Lower leg skin (tissue), 4 donors: ENCODE results near the gene NSD1. TPM values are rescaled to one million over a fixed set of nuclear protein-coding genes. Genes with fewer than 3 reads are reported as not detected.

Experiments used
- DNase-seq, 2 donors: peaks; one replicate each; pipeline ENCODE4 v3.0.0-alpha.2; 2019; ENCODE audit warnings: low spot score in 2 of 2
- H3K4me3 ChIP-seq: fragments of 200-600 bp; sonication (generic); 2 replicates; pipeline ENCODE4 v1.5.1; 2017; ENCODE audit warnings: mild to moderate bottlenecking, low read depth; ENCODE audit not compliant: poor library complexity, severe bottlenecking
- POLR2A ChIP-seq, 2 donors: fragments of 450-650 bp; IDR thresholded peaks; one replicate each; pipeline ENCODE4 v1.6.1; 2016 to 2017; ENCODE audit warnings: antibody characterized with exemption in 2 of 2, mild to moderate bottlenecking in 1 of 2, moderate library complexity in 1 of 2
- WGBS, 2 donors: methylation state at CpG; one replicate each; pipeline ENCODE4 v1.1.5; 2018; 5-methylcytosine and 5-hydroxymethylcytosine counted together
- intact Hi-C: fragments of 100-400 bp; cut with DNase I; formaldehyde crosslinking; loops from one replicate; pipeline ENCODE4 v1.15.0; 2023; ENCODE audit warnings: low total_unique reads
- total RNA-seq, 4 donors: library from RNA; depleted of rRNA; stranded (reverse); fragments of >200 nt; gene quantifications; one replicate each; pipeline ENCODE4 v1.1.0, GENCODE V29; 2016
- TF ChIP-seq, protein P1 (sequence below), 3 donors: fragments of 450-650 bp; IDR thresholded peaks; one replicate each; pipeline ENCODE4 v1.5.1; 2016; ENCODE audit warnings: antibody characterized with exemption in 3 of 3, mild to moderate bottlenecking in 3 of 3, moderate library complexity in 2 of 3

The NSD1 gene
- total RNA-seq, 4 donors from 2014 or later: 25.1 to 36.8 (median 34.2) TPM

- intact Hi-C loops: no loop called here
- 23 to 44% methylated on average over 14 to 23 of the region's 23 CpGs for WGBS, 2 donors
- H3K4me3 ChIP-seq: no peak overlapping the region
- TF ChIP-seq POLR2A (IDR thresholded peaks at IDR 0.05): no peak
- TF ChIP-seq, protein P1, sequence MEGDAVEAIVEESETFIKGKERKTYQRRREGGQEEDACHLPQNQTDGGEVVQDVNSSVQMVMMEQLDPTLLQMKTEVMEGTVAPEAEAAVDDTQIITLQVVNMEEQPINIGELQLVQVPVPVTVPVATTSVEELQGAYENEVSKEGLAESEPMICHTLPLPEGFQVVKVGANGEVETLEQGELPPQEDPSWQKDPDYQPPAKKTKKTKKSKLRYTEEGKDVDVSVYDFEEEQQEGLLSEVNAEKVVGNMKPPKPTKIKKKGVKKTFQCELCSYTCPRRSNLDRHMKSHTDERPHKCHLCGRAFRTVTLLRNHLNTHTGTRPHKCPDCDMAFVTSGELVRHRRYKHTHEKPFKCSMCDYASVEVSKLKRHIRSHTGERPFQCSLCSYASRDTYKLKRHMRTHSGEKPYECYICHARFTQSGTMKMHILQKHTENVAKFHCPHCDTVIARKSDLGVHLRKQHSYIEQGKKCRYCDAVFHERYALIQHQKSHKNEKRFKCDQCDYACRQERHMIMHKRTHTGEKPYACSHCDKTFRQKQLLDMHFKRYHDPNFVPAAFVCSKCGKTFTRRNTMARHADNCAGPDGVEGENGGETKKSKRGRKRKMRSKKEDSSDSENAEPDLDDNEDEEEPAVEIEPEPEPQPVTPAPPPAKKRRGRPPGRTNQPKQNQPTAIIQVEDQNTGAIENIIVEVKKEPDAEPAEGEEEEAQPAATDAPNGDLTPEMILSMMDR (IDR thresholded peaks at IDR 0.05): no peak
- DNase-seq: no peak
These were observed 46.1 kb upstream of the NSD1 start for GRCh38 chr5:177087398-177088005.

DNA sequence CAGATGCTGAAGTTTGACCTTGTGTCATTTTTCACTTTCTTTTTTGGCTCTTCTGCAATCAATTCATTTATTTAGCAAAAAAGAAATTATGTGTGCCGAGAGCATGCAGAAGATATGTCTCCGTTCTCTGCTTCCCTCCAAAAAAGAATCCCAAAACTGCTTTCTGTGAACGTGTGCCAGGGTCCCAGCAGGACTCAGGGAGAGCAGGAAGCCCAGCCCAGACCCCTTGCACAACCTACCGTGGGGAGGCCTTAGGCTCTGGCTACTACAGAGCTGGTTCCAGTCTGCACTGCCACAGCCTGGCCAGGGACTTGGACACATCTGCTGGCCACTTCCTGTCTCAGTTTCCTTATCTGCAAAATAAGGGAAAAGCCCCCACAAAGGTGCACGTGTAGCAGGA, 44.4 kb upstream of the NSD1 start:
- TF ChIP-seq, protein P1 (IDR thresholded peaks at IDR 0.05): no peak
- no peak for TF ChIP-seq POLR2A (IDR thresholded peaks at IDR 0.05)
- intact Hi-C loops: no loop called here
- no peak for DNase-seq
- WGBS, 2 donors: 54 to 61% methylated on average over 5 of the region's 5 CpGs
- H3K4me3 ChIP-seq: no peak overlapping the region

DNA sequence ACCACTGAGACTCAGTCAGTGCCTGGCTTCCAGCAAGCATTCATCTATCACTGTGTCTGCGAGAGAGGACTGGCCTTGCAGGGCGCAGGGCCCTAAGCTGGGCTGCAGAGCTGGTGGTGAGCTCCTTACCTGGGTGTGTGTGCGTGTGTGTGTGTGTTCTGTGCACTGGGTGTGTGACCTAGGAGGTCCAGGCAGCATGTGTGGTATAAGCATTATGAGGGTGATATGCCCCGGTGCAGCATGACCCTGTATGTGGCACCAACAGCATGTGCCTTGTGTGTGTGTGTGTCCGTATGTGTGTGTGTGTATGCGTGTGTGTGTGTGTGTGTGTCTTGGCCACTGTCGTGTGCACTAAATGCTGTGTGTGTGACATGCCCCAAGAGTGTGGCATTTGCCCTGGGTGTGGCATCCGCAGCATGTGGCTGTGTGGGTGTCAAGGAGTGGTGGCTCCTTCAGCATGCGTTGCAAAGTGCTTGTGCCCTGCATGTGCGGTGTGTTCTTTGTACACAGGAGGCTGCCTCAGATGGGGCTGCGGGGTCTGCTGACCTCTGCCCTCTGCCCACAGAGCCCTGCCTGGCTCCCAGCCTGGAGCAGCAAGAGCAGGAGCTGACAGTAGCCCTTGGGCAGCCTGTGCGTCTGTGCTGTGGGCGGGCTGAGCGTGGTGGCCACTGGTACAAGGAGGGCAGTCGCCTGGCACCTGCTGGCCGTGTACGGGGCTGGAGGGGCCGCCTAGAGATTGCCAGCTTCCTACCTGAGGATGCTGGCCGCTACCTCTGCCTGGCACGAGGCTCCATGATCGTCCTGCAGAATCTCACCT, 43.5 kb upstream of the NSD1 start:
- H3K4me3 ChIP-seq: no peak overlapping the region
- TF ChIP-seq, protein P1 (IDR thresholded peaks at IDR 0.05): no peak
- TF ChIP-seq POLR2A (IDR thresholded peaks at IDR 0.05): no peak
- DNase-seq: no peak
- intact Hi-C loops: no loop called here
- 79 to 81% methylated on average over 17 to 18 of the region's 21 CpGs for WGBS, 2 donors

- DNase-seq: no peak
- intact Hi-C loops: no loop called here
- 89 to 91% methylated on average over 12 to 13 of the region's 13 CpGs for WGBS, 2 donors
- no peak overlapping the region for H3K4me3 ChIP-seq
- no peak for TF ChIP-seq POLR2A (IDR thresholded peaks at IDR 0.05)
- TF ChIP-seq, protein P1 (IDR thresholded peaks at IDR 0.05): no peak
These were observed 42.8 kb upstream of the NSD1 start for GRCh38 chr5:177090813-177091212.

GRCh38 chr5:177091232-177091631, 42.3 kb upstream of the NSD1 start:
- DNase-seq: no peak
- H3K4me3 ChIP-seq: no peak overlapping the region
- 84 to 92% methylated on average over 3 of the region's 3 CpGs for WGBS, 2 donors
- intact Hi-C loops: no loop called here
- TF ChIP-seq, protein P1 (IDR thresholded peaks at IDR 0.05): no peak
- TF ChIP-seq POLR2A (IDR thresholded peaks at IDR 0.05): no peak
